SU-DHL-6 (cell line): ENCODE results near the gene BTAF1.

Experiments used
- EZH2phosphoT487 ChIP-seq: fragments of 200-600 bp; sonication (generic), shearing (Covaris generic); conservative IDR thresholded peaks from 2 replicates; pipeline ENCODE4 v1.6.1; 2018; ENCODE audit warnings: mild to moderate bottlenecking, antibody characterized with exemption, low read length, moderate library complexity, mixed read lengths
- TF ChIP-seq, protein P1 (sequence below): fragments of 200-600 bp; sonication (generic); IDR thresholded peaks from one replicate; pipeline ENCODE4 v1.5.1; 2017; ENCODE audit warnings: antibody characterized with exemption, mild to moderate bottlenecking, low read length, moderate library complexity; ENCODE audit not compliant: insufficient read depth, poor library complexity, severe bottlenecking

GRCh38 chr10:91907914-91908336, 15.6 kb upstream of the BTAF1 start:
- TF ChIP-seq, protein P1, sequence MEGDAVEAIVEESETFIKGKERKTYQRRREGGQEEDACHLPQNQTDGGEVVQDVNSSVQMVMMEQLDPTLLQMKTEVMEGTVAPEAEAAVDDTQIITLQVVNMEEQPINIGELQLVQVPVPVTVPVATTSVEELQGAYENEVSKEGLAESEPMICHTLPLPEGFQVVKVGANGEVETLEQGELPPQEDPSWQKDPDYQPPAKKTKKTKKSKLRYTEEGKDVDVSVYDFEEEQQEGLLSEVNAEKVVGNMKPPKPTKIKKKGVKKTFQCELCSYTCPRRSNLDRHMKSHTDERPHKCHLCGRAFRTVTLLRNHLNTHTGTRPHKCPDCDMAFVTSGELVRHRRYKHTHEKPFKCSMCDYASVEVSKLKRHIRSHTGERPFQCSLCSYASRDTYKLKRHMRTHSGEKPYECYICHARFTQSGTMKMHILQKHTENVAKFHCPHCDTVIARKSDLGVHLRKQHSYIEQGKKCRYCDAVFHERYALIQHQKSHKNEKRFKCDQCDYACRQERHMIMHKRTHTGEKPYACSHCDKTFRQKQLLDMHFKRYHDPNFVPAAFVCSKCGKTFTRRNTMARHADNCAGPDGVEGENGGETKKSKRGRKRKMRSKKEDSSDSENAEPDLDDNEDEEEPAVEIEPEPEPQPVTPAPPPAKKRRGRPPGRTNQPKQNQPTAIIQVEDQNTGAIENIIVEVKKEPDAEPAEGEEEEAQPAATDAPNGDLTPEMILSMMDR = no peak
- TF ChIP-seq EZH2phosphoT487 = no peak
